ENCODE measurements around the gene IFNA10. TPM values are rescaled to one million over a fixed set of nuclear protein-coding genes. Genes with fewer than 3 reads are reported as not detected.
"Not testable (repeated sequence)": the region's sequence is repeated elsewhere in the genome, so short reads cannot be mapped to it uniquely, and the experiment has no call there.

The IFNA10 gene
- not detected in 2 replicates for polyA plus RNA-seq
- not detected in 2 replicates for polyA minus RNA-seq

DNA sequence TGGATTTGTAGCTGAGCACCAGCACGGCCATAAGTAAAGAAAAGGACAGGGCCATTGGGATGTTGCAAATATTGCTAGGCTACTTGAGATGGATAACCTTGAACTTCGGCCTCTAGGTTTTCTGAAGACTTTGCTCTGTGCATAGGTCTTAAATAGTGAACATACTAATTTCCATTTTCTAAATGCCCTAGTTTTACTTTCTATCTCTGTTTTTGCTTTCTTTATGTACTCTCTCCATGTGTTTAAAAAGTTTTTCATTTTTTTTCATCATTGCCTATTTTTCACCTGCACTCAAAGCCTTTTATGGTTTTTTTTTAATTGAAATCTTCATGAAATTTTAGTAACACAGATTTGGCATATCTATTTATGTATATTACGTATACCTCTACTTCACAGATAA lies at the start of gene IFNA10:
Gene IFNA10 (minus strand): TSS at position 101 of the 400 bp plus-strand sequence. CDS start 46 bp downstream, at position 55.
- not testable (repeated sequence) for H3K9me2 ChIP-seq (ENCODE audit: insufficient read depth, low read length); H2AFZ ChIP-seq (ENCODE audit: low read depth, low read length); H3K4me3 ChIP-seq (ENCODE audit: low read length); H3K9ac ChIP-seq (ENCODE audit: low read length); H3K27me3 ChIP-seq (ENCODE audit: insufficient read depth, low read depth, low read length); H3K36me3 ChIP-seq (ENCODE audit: insufficient read depth, low read length); H3K9me3 ChIP-seq (ENCODE audit: low read length); H3K79me2 ChIP-seq (replicated peaks; ENCODE audit: insufficient read depth, low read length); H3K4me2 ChIP-seq (ENCODE audit: low read length); H4K20me1 ChIP-seq (ENCODE audit: insufficient read depth); H3K27ac ChIP-seq (ENCODE audit: low read length); H3F3A ChIP-seq (ENCODE audit: insufficient read depth, low read length, poor library complexity, severe bottlenecking)

DNA sequence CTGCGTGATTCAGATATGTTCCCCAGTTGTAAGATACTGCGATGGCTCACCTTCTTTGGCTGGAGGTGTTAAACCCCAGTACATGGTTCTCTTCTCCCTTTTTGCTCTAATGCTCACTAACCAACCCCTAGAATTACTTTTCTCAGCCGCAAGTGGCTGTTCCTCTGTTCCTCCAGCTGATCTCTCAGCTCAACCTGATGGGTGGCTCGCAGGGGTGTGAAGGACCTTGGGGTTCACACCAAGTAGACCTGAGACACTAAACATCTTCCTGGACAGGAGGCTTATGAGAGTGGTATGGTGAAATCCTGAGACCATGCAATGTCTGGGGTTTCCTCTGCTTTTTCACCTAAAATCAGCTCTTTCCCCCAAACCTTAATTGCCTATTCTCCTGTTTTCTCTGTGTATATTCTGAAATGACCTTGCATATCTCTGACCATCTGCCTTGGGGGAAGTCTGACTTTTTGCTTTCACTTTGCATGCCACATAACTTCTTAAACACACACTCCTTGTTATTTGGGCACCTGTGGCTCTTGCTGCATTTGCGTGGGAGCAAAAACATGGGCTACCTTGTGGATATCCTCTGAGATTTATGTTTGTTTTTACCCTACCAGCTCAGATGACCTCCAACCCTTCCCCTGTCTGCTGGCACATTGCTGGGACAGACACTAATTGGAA lies 48.7 kb upstream of the IFNA10 start:
- Histone ChIP-seq H2AFZ (ENCODE audit: low read depth, low read length) (no peak overlapping the region), H3K27me3 (ENCODE audit: insufficient read depth, low read depth, low read length) (no peaks in the 10 kb centered on the region), H3K4me3 (ENCODE audit: low read length) (no peak overlapping the region), H3K9me2 (ENCODE audit: insufficient read depth, low read length) (no peaks in the 10 kb centered on the region), H3F3A (ENCODE audit: insufficient read depth, low read length, poor library complexity, severe bottlenecking) (no peaks in the 10 kb centered on the region), H3K36me3 (ENCODE audit: insufficient read depth, low read length) (no peaks in the 10 kb centered on the region), H3K27ac (ENCODE audit: low read length) (no peak overlapping the region), H3K79me2 (replicated peaks; ENCODE audit: insufficient read depth, low read length) (no peaks in the 10 kb centered on the region), H3K9me3 (ENCODE audit: low read length) (no peaks in the 10 kb centered on the region), H4K20me1 (ENCODE audit: insufficient read depth) (no peaks in the 10 kb centered on the region), H3K4me2 (ENCODE audit: low read length) (no peak overlapping the region), H3K9ac (ENCODE audit: low read length) (no peak overlapping the region)
- no peak for TF ChIP-seq RAD21 (conservative IDR thresholded peaks at IDR 0.05)
- no peak for TF ChIP-seq POLR2AphosphoS5 (IDR thresholded peaks at IDR 0.05)
- TF ChIP-seq, protein P1, sequence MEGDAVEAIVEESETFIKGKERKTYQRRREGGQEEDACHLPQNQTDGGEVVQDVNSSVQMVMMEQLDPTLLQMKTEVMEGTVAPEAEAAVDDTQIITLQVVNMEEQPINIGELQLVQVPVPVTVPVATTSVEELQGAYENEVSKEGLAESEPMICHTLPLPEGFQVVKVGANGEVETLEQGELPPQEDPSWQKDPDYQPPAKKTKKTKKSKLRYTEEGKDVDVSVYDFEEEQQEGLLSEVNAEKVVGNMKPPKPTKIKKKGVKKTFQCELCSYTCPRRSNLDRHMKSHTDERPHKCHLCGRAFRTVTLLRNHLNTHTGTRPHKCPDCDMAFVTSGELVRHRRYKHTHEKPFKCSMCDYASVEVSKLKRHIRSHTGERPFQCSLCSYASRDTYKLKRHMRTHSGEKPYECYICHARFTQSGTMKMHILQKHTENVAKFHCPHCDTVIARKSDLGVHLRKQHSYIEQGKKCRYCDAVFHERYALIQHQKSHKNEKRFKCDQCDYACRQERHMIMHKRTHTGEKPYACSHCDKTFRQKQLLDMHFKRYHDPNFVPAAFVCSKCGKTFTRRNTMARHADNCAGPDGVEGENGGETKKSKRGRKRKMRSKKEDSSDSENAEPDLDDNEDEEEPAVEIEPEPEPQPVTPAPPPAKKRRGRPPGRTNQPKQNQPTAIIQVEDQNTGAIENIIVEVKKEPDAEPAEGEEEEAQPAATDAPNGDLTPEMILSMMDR (IDR thresholded peaks at IDR 0.05; ENCODE audit: poor library complexity, severe bottlenecking), result no peak
- no peak for TF ChIP-seq SMC3 (conservative IDR thresholded peaks at IDR 0.05; ENCODE audit: poor library complexity)
- TF ChIP-seq EP300 (conservative IDR thresholded peaks at IDR 0.05; ENCODE audit: poor library complexity, severe bottlenecking), result no peak
- TF ChIP-seq, protein P2, sequence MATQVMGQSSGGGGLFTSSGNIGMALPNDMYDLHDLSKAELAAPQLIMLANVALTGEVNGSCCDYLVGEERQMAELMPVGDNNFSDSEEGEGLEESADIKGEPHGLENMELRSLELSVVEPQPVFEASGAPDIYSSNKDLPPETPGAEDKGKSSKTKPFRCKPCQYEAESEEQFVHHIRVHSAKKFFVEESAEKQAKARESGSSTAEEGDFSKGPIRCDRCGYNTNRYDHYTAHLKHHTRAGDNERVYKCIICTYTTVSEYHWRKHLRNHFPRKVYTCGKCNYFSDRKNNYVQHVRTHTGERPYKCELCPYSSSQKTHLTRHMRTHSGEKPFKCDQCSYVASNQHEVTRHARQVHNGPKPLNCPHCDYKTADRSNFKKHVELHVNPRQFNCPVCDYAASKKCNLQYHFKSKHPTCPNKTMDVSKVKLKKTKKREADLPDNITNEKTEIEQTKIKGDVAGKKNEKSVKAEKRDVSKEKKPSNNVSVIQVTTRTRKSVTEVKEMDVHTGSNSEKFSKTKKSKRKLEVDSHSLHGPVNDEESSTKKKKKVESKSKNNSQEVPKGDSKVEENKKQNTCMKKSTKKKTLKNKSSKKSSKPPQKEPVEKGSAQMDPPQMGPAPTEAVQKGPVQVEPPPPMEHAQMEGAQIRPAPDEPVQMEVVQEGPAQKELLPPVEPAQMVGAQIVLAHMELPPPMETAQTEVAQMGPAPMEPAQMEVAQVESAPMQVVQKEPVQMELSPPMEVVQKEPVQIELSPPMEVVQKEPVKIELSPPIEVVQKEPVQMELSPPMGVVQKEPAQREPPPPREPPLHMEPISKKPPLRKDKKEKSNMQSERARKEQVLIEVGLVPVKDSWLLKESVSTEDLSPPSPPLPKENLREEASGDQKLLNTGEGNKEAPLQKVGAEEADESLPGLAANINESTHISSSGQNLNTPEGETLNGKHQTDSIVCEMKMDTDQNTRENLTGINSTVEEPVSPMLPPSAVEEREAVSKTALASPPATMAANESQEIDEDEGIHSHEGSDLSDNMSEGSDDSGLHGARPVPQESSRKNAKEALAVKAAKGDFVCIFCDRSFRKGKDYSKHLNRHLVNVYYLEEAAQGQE (IDR thresholded peaks at IDR 0.05; ENCODE audit: borderline replicate concordance), result no peak
- TF ChIP-seq EZH2 (IDR thresholded peaks at IDR 0.05; ENCODE audit: borderline replicate concordance, insufficient read depth, low read length, poor library complexity, severe bottlenecking), result no peak

All from neural cell (in vitro differentiated cells).